Erythroblast (primary cell): ENCODE data around the gene FCAR.

Source experiments
- GATA1 ChIP-seq: IDR thresholded peaks from 2 replicates; pipeline ENCODE4 v1.6.1; 2011; ENCODE audit warnings: low read depth, mild to moderate bottlenecking, control low read depth, low read length, moderate library complexity
- POLR2A ChIP-seq: IDR thresholded peaks from 2 replicates; pipeline ENCODE4 v1.6.1; 2011; ENCODE audit warnings: mild to moderate bottlenecking, low read length

GRCh38 chr19:54896036-54896435, 22.0 kb downstream of the FCAR start:
- TF ChIP-seq POLR2A: no peak
- no peak for TF ChIP-seq GATA1
